Stimulated activated CD8-positive, alpha-beta memory T cell treated with anti-CD3 and anti-CD28 coated beads, Interleukin-4, amount 100 ng/mL, for 48 hours (primary cell): ENCODE measurements around the gene NLRX1.
"Not testable (repeated sequence)": the region's sequence is repeated elsewhere in the genome, so short reads cannot be mapped to it uniquely, and the experiment has no call there.

Source experiments
- DNase-seq: peaks from one replicate; pipeline ENCODE4 v3.0.0-alpha.2; 2020

Gene NLRX1

GRCh38 chr11:119153049-119153818 is 15.3 kb upstream of the NLRX1 start:
- no peak for DNase-seq

- no peak for DNase-seq
Measured at GRCh38 chr11:119154178-119154577, 14.3 kb upstream of the NLRX1 start.

GRCh38 chr11:119155733-119156492 is 12.6 kb upstream of the NLRX1 start:
- no peak for DNase-seq

- DNase-seq, result no peak
Measured at GRCh38 chr11:119156496-119156895, 12.0 kb upstream of the NLRX1 start.

- DNase-seq, result no peak
Measured at GRCh38 chr11:119157063-119157462, 11.5 kb upstream of the NLRX1 start.

GRCh38 chr11:119158467-119158866 is 10.1 kb upstream of the NLRX1 start:
- DNase-seq, result no peak

- DNase-seq, result no peak
Measured at GRCh38 chr11:119160151-119160550, 8.4 kb upstream of the NLRX1 start.

GRCh38 chr11:119161871-119162270 is 6.7 kb upstream of the NLRX1 start:
- no peak for DNase-seq

- no peak for DNase-seq
Measured at GRCh38 chr11:119166368-119167076, 2.0 kb upstream of the NLRX1 start.

GRCh38 chr11:119167077-119167458 is 1.5 kb upstream of the NLRX1 start:
- DNase-seq, result not testable (repeated sequence)

- DNase-seq, result no peak
Measured at GRCh38 chr11:119167933-119168332, 592 bp upstream of the NLRX1 start.

GRCh38 chr11:119169282-119169719 is 776 bp downstream of the NLRX1 start:
- DNase-seq, result peak; percentile 61

- no peak for DNase-seq
Measured at GRCh38 chr11:119172513-119172912, 4.0 kb downstream of the NLRX1 start.

- no peak for DNase-seq
Measured at GRCh38 chr11:119173453-119173852, 4.9 kb downstream of the NLRX1 start.

- DNase-seq, result no peak
Measured at GRCh38 chr11:119175493-119176077, 7.1 kb downstream of the NLRX1 start.

- no peak for DNase-seq
Measured at GRCh38 chr11:119178166-119178680, 9.7 kb downstream of the NLRX1 start.

- no peak for DNase-seq
Measured at GRCh38 chr11:119179342-119179741, 10.8 kb downstream of the NLRX1 start.

GRCh38 chr11:119179983-119180382 is 11.5 kb downstream of the NLRX1 start:
- DNase-seq, result no peak

- no peak for DNase-seq
Measured at GRCh38 chr11:119180729-119181676, 12.5 kb downstream of the NLRX1 start.

- no peak for DNase-seq
Measured at GRCh38 chr11:119181677-119182412, 13.3 kb downstream of the NLRX1 start.

GRCh38 chr11:119184399-119184798 is 15.9 kb downstream of the NLRX1 start:
- DNase-seq, result not testable (repeated sequence)
